ENCODE data around the gene SLC39A9. TPM values are rescaled to one million over a fixed set of nuclear protein-coding genes. Genes with fewer than 3 reads are reported as not detected.

SLC39A9 gene
- total and polyA plus RNA-seq, 4 donors, result 28.7 to 140 (median 43.1) TPM

DNA sequence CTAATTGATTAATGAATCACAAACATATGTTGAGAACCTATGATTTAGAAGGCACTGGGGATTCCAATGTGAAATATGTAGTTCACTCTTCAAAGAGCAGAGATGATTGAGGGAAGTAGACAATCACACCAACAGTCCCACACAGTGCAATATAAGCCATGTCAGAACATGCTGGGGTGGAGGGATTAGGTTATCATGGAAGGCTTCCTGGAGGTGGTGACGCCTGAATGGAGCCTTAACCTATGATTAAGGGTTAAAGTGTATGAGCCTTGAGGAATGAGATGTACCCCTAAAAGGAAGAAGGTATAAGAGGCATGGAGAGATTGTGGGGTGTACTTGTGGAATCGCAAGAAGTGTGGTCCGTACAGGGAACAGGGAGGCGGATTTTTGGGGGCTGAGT is 31.7 kb upstream of the SLC39A9 start:
- Histone ChIP-seq H3K36me3 (ENCODE audit: control insufficient read depth in 4 of 4, insufficient read depth in 3 of 4, low read depth in 1 of 4, low read length in 3 of 4) (no peaks in the 10 kb centered on the region), H3K9ac (ENCODE audit: low read depth in 1 of 2, low read length in 2 of 2) (no peak overlapping the region)
- WGBS, result 97% methylated on average over 4 of the region's 4 CpGs

More for the DNA sequence above, 31.7 kb upstream of the SLC39A9 start:
- DNase-seq (ENCODE audit: low spot score), result no peak
- Histone ChIP-seq H3K27ac (ENCODE audit: low read depth in 1 of 2, low read length in 2 of 2) (no peak overlapping the region), H3K9me3 (ENCODE audit: control insufficient read depth in 4 of 4, low read length in 3 of 4) (no peaks in the 10 kb centered on the region), H3K4me1 (ENCODE audit: control insufficient read depth in 4 of 4, insufficient read depth in 4 of 4, low read length in 3 of 4) (no peaks in the 10 kb centered on the region), H3K4me3 (ENCODE audit: low read depth in 1 of 3, low read length in 3 of 3) (no peak overlapping the region), H3K27me3 (ENCODE audit: control insufficient read depth in 4 of 4, insufficient read depth in 4 of 4, low read length in 3 of 4) (no peaks in the 10 kb centered on the region)
- TF ChIP-seq RXRA (IDR thresholded peaks at IDR 0.05) (no peak), JUND (IDR thresholded peaks at IDR 0.05) (no peak), TAF1 (conservative IDR thresholded peaks at IDR 0.05) (no peak), ATF3 (IDR thresholded peaks at IDR 0.05) (no peak), YY1 (IDR thresholded peaks at IDR 0.05) (no peak), EGR1 (IDR thresholded peaks at IDR 0.05; ENCODE audit: low read depth in 2 of 2) (no peak), CTCF (IDR thresholded peaks at IDR 0.05; ENCODE audit: low read depth, low read length, missing input control) (no peak), FOXA2 (IDR thresholded peaks at IDR 0.05) (no peak), FOXA1 (IDR thresholded peaks at IDR 0.05) (no peak), RAD21 (IDR thresholded peaks at IDR 0.05) (no peak), HNF4A (conservative IDR thresholded peaks at IDR 0.05) (no peak), ZBTB33 (IDR thresholded peaks at IDR 0.05) (no peak), GABPA (IDR thresholded peaks at IDR 0.05 in 1 of 2, conservative IDR thresholded peaks at IDR 0.05 in 1 of 2) (no peak), HNF4G (IDR thresholded peaks at IDR 0.05) (no peak), NR2F2 (IDR thresholded peaks at IDR 0.05) (no peak), SP1 (IDR thresholded peaks at IDR 0.05) (no peak)
- TF ChIP-seq, protein P1, sequence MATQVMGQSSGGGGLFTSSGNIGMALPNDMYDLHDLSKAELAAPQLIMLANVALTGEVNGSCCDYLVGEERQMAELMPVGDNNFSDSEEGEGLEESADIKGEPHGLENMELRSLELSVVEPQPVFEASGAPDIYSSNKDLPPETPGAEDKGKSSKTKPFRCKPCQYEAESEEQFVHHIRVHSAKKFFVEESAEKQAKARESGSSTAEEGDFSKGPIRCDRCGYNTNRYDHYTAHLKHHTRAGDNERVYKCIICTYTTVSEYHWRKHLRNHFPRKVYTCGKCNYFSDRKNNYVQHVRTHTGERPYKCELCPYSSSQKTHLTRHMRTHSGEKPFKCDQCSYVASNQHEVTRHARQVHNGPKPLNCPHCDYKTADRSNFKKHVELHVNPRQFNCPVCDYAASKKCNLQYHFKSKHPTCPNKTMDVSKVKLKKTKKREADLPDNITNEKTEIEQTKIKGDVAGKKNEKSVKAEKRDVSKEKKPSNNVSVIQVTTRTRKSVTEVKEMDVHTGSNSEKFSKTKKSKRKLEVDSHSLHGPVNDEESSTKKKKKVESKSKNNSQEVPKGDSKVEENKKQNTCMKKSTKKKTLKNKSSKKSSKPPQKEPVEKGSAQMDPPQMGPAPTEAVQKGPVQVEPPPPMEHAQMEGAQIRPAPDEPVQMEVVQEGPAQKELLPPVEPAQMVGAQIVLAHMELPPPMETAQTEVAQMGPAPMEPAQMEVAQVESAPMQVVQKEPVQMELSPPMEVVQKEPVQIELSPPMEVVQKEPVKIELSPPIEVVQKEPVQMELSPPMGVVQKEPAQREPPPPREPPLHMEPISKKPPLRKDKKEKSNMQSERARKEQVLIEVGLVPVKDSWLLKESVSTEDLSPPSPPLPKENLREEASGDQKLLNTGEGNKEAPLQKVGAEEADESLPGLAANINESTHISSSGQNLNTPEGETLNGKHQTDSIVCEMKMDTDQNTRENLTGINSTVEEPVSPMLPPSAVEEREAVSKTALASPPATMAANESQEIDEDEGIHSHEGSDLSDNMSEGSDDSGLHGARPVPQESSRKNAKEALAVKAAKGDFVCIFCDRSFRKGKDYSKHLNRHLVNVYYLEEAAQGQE (IDR thresholded peaks at IDR 0.05), result no peak
- TF ChIP-seq, protein P2, sequence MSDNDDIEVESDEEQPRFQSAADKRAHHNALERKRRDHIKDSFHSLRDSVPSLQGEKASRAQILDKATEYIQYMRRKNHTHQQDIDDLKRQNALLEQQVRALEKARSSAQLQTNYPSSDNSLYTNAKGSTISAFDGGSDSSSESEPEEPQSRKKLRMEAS (IDR thresholded peaks at IDR 0.05), result no peak

Measured in liver (tissue), 9 donors.